Mucosa of descending colon (tissue), 3 donors: ENCODE data around the gene ADAMTS19. TPM values are rescaled to one million over a fixed set of nuclear protein-coding genes. Genes with fewer than 3 reads are reported as not detected.

ENCODE experiments used
- ATAC-seq: fragments of 200-7000 bp; cut with Tn5 transposase; one replicate; pipeline ENCODE4 v1.9.1; 2020; ENCODE audit warnings: mild to moderate bottlenecking, moderate library complexity
- DNase-seq, 3 donors: peaks; one replicate each; pipeline ENCODE4 v3.0.0-alpha.2; 2020
- H3K36me3 ChIP-seq: fragments of 200-600 bp; one replicate; pipeline ENCODE4 v1.8.0; 2021; ENCODE audit warnings: low read depth, mild to moderate bottlenecking
- H3K4me1 ChIP-seq: fragments of 200-600 bp; one replicate; pipeline ENCODE4 v1.8.0; 2021; ENCODE audit warnings: low read depth, mild to moderate bottlenecking
- H3K4me3 ChIP-seq: fragments of 200-600 bp; one replicate; pipeline ENCODE4 v1.8.0; 2021; ENCODE audit warnings: mild to moderate bottlenecking
- H3K9me3 ChIP-seq: fragments of 200-600 bp; one replicate; pipeline ENCODE4 v1.8.0; 2021; ENCODE audit warnings: mild to moderate bottlenecking
- CTCF ChIP-seq: fragments of 200-600 bp; IDR thresholded peaks from one replicate; pipeline ENCODE4 v1.8.0; 2022; ENCODE audit warnings: antibody characterized with exemption, mild to moderate bottlenecking
- intact Hi-C, 2 donors: fragments of 100-400 bp; cut with DNase I in 1 of 2; cut with micrococcal nuclease in 1 of 2; formaldehyde crosslinking; loops; one replicate each; pipeline versions ENCODE4 v1.11.0 to v1.11.1; 2022; cut with DNase I, micrococcal nuclease
- total RNA-seq, 3 donors: library from RNA; stranded (reverse); fragmentation: NEBNext Ultra II Directional in 2 of 3; extraction: Animal tissue kit (Norgen Biotek cat#: 25700) in 2 of 3; gene quantifications; one replicate each; pipeline versions ENCODE4 v1.2.1 to v1.2.4, GENCODE V29; 2021 to 2023
- donor health status: DM: no; HTN: no; CAD: no; lungs with moderate emphysema.
- donor health status: DM: no; HTN: no; CAD: no.
- donor health status: DM: no; HTN: yes; CAD: no.

Gene ADAMTS19
- total RNA-seq, 3 donors from 2014 or later: 0.12 to 1.6 (median 0.75) TPM

DNA sequence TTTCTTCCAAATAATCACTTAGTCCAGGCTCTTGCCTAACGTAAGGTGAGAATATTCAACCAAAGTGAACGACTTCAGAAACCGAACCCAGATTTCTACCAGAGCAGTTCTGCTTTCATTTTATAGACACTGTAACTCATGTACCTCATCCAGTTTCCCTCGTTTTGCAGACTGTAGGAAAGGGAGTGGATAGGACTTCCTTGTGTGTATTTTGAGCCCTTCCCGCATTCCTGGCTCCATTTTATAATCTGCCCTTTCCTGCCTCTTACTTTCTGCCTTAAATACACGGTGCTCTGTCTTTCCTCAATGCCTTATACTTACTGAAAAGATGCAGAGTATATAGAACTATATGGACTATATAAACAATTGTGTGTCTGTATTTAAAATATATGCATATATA is 308.6 kb downstream of the ADAMTS19 start:
- Histone ChIP-seq H3K4me1 (no peaks in the 10 kb centered on the region), H3K36me3 (no peaks in the 10 kb centered on the region), H3K9me3 (no peaks in the 10 kb centered on the region), H3K4me3 (no peak overlapping the region)
- DNase-seq (peak in 1 of 3 donors; percentile 12), ATAC-seq (peak; percentile 56)
- no peak for TF ChIP-seq CTCF
- intact Hi-C loops: loop anchor here in 1 of 2 donors (5.0 kb wide), 1 partner anchor 861 kb away; no protein-coding TSS in a partner anchor

DNA sequence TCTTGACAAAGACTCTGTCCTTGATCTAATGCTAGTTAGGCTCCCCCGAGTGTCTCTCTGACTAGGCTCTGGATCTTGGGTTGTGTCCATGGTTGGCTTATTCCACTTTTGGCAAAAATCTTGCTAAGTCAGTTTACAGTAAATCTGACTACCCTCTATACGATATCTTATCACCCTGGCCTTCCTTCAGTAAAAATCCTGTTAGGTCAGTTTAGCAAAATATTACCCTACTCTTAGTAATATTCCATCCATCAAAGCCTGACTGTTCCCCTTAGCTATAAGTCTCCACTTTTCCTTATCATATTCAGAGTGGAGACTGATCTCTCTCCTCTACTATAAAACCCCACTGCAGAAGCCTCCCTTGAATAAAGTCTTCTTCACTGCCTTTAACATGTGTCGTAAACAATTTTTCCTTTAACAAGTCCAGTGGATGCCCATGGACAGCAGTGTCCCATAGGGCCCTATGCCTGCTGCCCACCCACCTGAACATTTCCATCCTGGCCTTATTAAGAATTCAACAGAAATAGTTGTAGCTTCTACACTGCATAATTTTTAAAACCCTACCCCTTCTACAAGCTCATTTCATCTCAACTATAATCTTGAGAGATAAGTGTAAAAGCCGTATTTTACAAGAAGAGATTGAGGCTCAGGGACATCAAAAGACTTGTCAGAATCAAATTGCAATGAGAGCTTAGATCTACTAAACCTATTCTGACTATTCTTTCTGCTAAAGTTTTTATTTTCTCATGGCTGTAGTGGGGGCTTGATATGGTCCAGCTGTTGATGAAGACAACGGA is 310.1 kb downstream of the ADAMTS19 start:
- ATAC-seq (no peak), DNase-seq (no peak)
- Histone ChIP-seq H3K9me3 (no peaks in the 10 kb centered on the region), H3K36me3 (no peaks in the 10 kb centered on the region), H3K4me3 (no peak overlapping the region), H3K4me1 (no peaks in the 10 kb centered on the region)
- intact Hi-C loops: no loop called here
- no peak for TF ChIP-seq CTCF

DNA sequence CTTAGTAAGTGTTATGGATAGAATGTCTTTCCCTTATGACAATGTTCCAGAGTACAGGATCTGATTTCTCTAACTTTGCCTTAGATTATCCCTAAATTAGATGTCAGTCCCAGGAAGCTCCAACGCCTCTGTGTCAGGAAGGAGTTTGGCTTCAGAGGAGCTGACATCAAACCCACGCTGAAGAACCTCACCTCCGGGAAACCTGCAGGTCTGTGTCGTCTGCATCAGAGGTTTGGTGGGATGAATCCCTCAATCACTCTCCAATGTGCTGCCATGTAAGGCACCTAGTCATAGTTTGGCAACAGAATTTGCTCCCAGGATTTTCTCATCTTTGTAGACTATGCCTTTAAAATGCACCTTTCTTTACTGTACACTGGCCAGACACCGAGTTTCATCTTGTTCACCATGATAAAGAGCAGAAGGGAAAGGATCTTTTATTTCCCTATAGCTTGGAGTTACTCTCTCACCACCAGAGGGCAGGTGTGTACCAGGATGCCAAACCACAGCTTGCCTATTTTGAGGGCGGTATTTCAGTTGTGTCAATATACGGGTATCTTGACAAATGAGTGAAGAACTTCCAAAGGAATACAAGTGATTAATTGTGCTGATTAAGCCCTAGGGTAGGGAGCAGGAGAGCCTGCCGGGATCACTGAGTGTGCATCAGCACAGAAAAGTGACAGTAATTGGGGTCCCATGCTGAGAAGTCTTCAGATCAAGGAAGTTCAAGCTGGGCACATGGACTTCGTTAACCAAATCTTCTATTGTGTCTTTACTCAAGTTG is 311.1 kb downstream of the ADAMTS19 start:
- intact Hi-C loops: no loop called here
- H3K4me3 ChIP-seq: no peak overlapping the region
- TF ChIP-seq CTCF: peak; percentile 34
- ATAC-seq: peak; percentile 74
- H3K4me1 ChIP-seq: no peaks in the 10 kb centered on the region
- no peaks in the 10 kb centered on the region for H3K9me3 ChIP-seq
- H3K36me3 ChIP-seq: no peaks in the 10 kb centered on the region
- DNase-seq: peak in 2 of 3 donors; percentile 32 to 76

GRCh38 chr5:129773376-129773775 is 313.3 kb downstream of the ADAMTS19 start:
- H3K9me3 ChIP-seq: no peaks in the 10 kb centered on the region
- DNase-seq (no peak), ATAC-seq (no peak)
- no peak for TF ChIP-seq CTCF
- intact Hi-C loops: no loop called here
- no peak overlapping the region for H3K4me3 ChIP-seq
- H3K36me3 ChIP-seq: no peaks in the 10 kb centered on the region
- H3K4me1 ChIP-seq: no peaks in the 10 kb centered on the region

DNA sequence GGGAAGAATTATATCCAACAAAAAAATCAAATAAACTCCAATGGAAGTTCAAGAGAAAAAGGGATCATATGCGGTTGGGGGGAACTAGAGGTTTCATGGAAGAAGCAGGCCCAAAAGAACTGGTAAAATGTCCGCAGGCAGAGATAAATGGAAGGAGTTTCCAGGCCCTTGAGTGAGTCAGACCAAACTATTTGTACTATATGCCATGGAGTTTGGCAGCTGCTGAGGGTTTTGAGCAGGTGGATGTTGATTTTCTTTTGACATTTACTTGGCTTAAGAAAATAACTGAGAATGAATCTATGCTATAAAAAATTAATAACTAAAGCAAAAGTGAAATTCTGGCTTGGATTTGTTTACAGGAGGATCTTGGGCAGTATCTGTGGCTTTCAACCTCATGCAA is 321.5 kb downstream of the ADAMTS19 start:
- no peak for TF ChIP-seq CTCF
- H3K4me3 ChIP-seq: no peak overlapping the region
- ATAC-seq (no peak), DNase-seq (no peak)
- H3K9me3 ChIP-seq: no peaks in the 10 kb centered on the region
- H3K36me3 ChIP-seq: no peaks in the 10 kb centered on the region
- intact Hi-C loops: no loop called here
- H3K4me1 ChIP-seq: no peaks in the 10 kb centered on the region
